HL-60 (cell line): ENCODE measurements around the gene IKZF3.

Experiments used
- CTCF ChIP-seq: IDR thresholded peaks from one replicate; pipeline ENCODE4 v1.5.1; 2011; ENCODE audit warnings: low read length, control low read depth, inconsistent platforms; ENCODE audit not compliant: insufficient read depth
- POLR2AphosphoS5 ChIP-seq: IDR thresholded peaks from 2 replicates; pipeline ENCODE4 v1.6.1; 2012; ENCODE audit warnings: low read depth

DNA sequence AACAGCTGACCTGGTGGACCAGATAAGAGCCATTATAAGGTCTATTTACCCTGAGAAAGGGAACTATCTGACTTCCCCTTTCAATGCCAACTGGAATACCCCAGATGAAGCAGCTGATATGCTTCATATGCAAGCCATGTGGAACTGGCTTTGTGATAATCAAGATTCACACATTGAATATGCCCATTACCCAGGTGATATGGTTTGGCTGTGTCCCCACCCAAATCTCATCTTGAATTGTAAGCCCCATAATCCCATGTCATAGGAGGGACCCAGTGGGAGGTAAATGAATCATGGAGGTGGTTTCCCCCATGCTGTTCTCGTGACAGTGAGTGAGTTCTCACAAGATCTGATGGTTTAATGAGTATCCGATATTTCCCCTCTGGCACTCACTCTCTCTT is 42.1 kb downstream of the IKZF3 start:
- TF ChIP-seq CTCF: no peak
- TF ChIP-seq POLR2AphosphoS5: no peak
